Bone marrow (tissue), 2 donors: Measurements from ENCODE around the gene GALNT18.

Experiments used
- DNase-seq, 2 donors: peaks; one replicate each; lab custom pipeline; 2025; lab: John Stamatoyannopoulos, UW

Gene GALNT18

DNA sequence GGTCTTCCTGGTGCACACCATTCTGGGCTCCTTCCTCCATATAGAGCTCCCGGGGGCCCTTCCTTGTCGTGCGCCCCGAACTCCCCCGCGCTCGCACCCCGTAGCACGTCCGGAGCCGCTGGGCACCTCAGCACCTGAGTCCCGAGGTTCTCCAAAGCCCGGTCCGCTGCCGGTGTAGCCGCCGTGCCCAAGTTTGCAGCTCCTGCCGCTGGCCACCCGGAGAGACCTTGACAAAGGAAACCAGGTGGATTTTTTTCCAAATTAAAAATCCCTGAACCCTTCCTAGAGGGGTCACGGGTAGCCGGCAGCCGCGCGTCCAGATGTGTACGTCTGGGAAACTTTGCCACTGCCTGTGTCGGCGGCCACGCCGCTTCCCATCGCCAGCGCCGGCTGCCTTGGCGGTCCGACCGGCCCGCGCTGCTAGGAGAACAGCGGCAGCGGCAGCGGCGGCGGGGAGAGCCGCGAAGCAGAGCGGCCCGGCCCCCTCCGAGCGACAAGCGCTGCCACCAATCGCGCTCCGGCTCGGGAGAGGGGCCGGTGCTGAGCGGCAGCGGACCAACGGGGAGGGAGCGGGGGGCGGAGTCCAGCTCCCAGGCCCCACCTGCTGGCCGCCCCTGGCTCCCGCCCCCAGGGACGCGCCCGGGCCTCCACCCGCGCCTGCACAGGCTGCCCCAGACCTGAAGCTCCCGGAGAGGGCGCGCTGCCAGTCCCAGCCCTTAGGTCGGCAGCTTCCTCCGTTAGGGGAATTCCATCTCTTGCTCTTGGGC lies at the start of gene GALNT18:
Gene GALNT18, minus strand, starts transcription at position 433 of the 767 bp plus-strand sequence.
- peak in 1 of 2 donors; percentile 3 for DNase-seq

GRCh38 chr11:11670574-11670973 lies 48.8 kb upstream of the GALNT18 start:
- DNase-seq = no peak

DNA sequence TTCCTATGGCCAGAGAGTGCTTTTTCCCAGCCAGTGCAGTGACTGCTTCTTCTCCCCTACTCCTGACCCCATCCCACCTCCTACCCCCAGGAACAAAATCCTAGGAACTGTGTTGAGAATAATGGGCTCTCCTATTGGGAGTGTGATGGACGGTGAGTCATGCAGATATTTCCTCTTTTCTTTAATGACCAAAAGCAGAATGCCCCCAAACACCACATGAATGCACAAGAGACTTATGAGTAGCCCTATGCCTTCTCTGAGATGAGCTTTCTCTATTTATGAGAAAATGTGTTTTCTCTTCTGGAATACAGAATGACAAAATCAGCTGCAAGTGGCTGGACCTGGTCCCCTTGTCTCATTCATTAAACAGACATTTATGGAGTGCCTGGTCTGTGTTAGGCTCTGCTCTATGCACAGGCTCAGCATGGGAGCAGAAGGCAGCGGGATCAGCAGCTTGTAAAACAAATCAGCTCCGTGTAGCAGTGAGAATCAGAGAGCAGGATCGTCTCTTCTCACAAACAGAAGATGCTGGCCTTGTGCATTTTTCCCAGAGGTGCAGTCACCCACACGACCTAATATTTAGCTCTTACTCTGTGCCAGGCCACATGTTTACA lies 47.5 kb upstream of the GALNT18 start:
- DNase-seq = no peak

DNA sequence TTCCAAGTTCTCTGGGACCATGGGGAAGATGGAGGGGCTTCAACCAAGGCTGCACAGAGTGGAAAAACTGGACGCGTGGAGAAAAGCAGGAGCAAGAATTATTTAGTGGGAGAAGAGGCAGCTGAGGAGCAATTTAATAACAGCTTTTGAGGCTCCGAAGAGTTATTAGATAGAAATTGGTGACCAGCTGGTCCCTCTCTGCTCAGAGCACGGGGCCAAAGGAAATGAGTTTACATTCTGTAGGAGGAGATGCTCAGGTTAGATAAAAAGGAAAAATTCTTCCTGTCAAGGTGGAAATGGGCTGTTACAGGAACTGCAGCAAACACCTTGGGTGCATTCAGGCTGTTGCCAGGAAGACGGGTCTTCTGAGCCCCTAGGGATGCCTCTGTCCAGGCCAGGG lies 47.0 kb upstream of the GALNT18 start:
- DNase-seq = no peak

GRCh38 chr11:11668274-11668673 lies 46.5 kb upstream of the GALNT18 start:
- DNase-seq = no peak

- DNase-seq = no peak
Measured at GRCh38 chr11:11667056-11667455, 45.3 kb upstream of the GALNT18 start.

- DNase-seq = no peak
Measured at GRCh38 chr11:11665407-11665806, 43.6 kb upstream of the GALNT18 start.

DNA sequence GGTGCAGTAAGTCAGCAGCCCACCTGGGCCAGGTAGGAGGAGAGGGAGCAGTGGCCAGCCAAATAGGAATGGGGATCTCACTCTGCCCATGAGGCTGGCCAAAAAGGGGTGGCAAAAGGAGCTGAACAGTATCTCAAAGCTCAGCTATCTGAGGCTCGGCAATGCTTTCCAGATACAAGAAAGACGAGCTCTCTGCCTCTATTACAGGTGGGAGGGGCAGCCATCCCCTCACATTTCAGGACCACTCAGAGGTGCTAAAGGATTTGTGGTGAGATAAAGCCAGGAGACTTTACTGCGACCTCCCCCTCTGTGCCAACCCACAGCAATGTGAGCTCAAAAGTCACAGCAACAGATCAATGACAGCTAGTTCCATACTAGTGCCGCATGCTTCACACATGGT lies 42.1 kb upstream of the GALNT18 start:
- no peak for DNase-seq

DNA sequence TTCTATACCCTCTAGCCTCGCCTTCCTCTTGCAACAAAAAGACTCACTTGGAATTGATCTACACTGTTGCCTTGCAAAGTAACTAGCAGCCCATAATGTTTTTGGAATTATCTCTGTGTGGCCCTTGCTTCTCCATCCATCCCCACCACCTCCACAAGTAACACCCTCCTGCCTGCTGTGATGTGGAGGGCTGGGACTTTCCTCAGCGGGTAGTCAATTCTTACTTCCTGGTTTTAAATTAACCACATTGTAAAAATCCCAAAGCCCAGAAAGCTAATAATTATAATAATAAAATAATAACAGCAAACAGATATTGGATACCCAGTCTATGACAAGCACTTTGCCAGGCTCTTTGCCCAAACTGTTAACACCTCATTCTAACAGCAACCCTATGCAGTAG lies 40.8 kb upstream of the GALNT18 start:
- no peak for DNase-seq

- DNase-seq = no peak
Measured at GRCh38 chr11:11661326-11662040, 39.7 kb upstream of the GALNT18 start.

DNA sequence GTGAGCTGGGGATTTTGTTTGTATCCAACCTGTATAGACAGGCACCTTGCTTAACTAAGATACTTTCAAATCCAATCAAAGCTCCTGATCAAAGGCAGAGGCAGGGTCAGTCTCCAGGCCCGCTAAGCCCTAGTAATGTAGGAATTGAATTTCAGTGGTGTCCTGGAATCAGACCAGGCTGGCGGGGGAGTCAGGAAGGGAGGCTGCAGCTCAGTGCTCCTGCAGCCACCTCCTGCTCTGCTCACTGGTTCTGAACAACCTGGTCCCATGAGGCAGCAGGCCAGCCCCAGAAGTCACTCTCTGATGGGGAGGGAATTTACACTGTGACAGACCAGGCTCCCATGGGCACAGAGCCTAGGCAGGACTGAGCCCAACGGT lies 38.5 kb upstream of the GALNT18 start:
- no peak for DNase-seq

- DNase-seq = no peak
Measured at GRCh38 chr11:11659567-11660362, 38.0 kb upstream of the GALNT18 start.

GRCh38 chr11:11657218-11657955 lies 35.6 kb upstream of the GALNT18 start:
- DNase-seq = no peak

DNA sequence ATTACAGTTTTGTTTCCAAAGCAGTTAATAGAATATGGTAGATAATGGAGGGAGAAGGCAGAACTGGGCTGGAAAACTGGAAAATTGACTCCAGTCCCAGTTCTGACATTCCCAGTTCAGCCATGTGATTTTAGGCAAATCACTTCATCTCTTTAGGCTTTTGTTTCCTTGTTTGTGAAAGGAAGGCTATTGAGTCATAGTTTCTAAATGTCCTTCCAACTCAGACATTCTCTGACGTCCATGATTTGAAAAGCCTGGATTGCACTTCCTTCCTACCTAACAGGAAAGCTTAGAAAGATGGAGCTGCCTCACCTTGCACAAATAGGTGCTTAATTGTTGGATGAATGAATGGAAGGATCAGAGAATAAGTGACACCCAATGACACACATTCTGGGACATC lies 19.8 kb upstream of the GALNT18 start:
- DNase-seq = no peak

DNA sequence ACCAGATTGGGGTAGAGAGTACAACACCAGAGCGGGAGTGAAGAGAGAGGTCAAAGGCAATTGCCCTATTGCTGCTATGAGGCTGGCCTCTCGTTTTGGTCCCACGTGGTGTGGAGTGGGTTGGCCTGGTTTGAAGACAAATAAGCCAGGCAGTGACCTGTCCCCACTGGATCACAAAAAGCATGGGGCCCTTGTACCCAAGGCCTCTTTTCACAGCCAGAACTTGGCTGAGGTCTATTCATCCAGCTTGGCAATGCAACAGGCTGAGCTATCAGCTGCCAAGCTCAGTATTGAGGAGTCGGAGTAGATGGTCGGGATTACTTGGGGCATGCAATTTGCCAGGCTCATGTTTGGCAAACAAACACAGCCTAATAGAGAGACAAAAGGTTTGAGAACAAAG lies 19.2 kb upstream of the GALNT18 start:
- no peak for DNase-seq

GRCh38 chr11:11640152-11640551 lies 18.3 kb upstream of the GALNT18 start:
- no peak for DNase-seq

DNA sequence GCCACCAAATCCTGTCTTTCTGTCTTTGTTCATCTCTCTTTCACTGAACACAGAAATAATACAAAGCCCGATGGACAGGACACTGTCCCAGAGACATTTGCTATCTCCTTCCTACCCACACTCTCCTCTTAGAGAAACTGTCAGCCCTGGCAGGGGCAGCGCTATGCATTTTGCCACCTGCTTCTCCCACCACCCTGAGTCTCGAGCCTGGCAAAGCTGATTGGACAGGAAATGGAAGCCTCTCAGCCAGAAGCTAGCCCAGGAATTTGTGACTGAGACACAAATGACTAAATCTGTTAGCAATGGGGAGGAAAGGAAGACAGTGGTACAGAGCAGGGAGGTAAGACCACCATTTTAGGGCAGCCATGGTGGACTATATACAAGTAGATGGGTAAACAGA lies 14.9 kb upstream of the GALNT18 start:
- DNase-seq = no peak

- no peak for DNase-seq
Measured at GRCh38 chr11:11635443-11635842, 13.6 kb upstream of the GALNT18 start.

GRCh38 chr11:11629368-11629767 lies 7.6 kb upstream of the GALNT18 start:
- DNase-seq = no peak

DNA sequence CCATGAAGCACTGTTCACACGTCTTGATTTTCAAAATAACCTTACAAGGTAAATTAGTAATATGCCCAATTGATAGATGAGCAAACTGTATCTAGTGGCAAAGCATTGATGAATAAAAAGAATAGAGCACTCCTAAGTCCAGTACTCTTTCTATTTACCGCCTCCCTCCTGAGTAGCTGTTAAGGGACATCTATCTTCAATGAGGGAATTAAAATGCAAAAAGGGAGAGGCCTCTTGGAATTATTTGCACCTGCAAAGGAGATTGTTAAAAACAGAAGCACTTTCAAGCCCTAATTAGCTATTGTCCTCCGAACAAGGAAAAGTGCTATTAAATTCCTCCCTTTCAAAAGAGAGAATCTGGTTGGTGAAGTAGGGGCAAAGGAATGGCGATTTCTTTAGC lies 6.8 kb upstream of the GALNT18 start:
- no peak for DNase-seq

DNA sequence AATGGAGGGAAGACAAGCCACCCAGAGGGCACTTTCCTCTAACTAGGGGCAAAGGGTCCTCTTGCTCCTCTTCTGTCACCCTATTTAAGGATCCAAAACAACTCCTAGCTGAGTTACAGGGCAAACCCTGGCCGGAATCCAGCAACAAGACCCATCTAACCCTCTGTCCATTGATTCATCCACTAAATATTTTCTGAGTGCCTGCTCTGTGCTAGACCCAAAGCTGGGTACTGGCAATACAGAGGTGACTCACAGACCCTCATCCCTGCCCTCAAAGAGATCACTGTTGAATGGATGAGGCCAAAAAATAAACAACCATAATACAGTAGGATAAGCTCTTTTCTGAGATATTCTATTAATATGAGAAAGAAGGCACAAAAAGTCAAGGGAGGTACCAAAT lies 4.3 kb upstream of the GALNT18 start:
- DNase-seq = no peak

- no peak for DNase-seq
Measured at GRCh38 chr11:11624926-11625325, 3.1 kb upstream of the GALNT18 start.
